Measurements from ENCODE around the gene NUF2.

GRCh38 chr1:163275222-163275621 is 46.5 kb upstream of the NUF2 start:
- TF ChIP-seq, protein P1, sequence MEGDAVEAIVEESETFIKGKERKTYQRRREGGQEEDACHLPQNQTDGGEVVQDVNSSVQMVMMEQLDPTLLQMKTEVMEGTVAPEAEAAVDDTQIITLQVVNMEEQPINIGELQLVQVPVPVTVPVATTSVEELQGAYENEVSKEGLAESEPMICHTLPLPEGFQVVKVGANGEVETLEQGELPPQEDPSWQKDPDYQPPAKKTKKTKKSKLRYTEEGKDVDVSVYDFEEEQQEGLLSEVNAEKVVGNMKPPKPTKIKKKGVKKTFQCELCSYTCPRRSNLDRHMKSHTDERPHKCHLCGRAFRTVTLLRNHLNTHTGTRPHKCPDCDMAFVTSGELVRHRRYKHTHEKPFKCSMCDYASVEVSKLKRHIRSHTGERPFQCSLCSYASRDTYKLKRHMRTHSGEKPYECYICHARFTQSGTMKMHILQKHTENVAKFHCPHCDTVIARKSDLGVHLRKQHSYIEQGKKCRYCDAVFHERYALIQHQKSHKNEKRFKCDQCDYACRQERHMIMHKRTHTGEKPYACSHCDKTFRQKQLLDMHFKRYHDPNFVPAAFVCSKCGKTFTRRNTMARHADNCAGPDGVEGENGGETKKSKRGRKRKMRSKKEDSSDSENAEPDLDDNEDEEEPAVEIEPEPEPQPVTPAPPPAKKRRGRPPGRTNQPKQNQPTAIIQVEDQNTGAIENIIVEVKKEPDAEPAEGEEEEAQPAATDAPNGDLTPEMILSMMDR (IDR thresholded peaks at IDR 0.05; ENCODE audit: low read depth, low read length, missing input control): no peak
- TF ChIP-seq HNF4A (conservative IDR thresholded peaks at IDR 0.05): no peak
- TF ChIP-seq, protein P2, sequence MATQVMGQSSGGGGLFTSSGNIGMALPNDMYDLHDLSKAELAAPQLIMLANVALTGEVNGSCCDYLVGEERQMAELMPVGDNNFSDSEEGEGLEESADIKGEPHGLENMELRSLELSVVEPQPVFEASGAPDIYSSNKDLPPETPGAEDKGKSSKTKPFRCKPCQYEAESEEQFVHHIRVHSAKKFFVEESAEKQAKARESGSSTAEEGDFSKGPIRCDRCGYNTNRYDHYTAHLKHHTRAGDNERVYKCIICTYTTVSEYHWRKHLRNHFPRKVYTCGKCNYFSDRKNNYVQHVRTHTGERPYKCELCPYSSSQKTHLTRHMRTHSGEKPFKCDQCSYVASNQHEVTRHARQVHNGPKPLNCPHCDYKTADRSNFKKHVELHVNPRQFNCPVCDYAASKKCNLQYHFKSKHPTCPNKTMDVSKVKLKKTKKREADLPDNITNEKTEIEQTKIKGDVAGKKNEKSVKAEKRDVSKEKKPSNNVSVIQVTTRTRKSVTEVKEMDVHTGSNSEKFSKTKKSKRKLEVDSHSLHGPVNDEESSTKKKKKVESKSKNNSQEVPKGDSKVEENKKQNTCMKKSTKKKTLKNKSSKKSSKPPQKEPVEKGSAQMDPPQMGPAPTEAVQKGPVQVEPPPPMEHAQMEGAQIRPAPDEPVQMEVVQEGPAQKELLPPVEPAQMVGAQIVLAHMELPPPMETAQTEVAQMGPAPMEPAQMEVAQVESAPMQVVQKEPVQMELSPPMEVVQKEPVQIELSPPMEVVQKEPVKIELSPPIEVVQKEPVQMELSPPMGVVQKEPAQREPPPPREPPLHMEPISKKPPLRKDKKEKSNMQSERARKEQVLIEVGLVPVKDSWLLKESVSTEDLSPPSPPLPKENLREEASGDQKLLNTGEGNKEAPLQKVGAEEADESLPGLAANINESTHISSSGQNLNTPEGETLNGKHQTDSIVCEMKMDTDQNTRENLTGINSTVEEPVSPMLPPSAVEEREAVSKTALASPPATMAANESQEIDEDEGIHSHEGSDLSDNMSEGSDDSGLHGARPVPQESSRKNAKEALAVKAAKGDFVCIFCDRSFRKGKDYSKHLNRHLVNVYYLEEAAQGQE (IDR thresholded peaks at IDR 0.05): no peak
- TF ChIP-seq JUND (IDR thresholded peaks at IDR 0.05): no peak
- no peak for TF ChIP-seq GABPA (IDR thresholded peaks at IDR 0.05 in 1 of 2, conservative IDR thresholded peaks at IDR 0.05 in 1 of 2)
